Measurements from ENCODE around the gene GLI2. TPM values are rescaled to one million over a fixed set of nuclear protein-coding genes. Genes with fewer than 3 reads are reported as not detected.

The GLI2 gene
- total and polyA plus RNA-seq, 7 donors = 0.20 to 2.4 (median 0.66) TPM

- no peaks in the 10 kb centered on the region for H3K36me3 ChIP-seq (ENCODE audit: insufficient read depth in 1 of 2, low read depth in 1 of 2)
- WGBS, 3 donors = 60 to 83% (median 62%) methylated on average over 7 of the region's 7 CpGs
- DNase-seq = no peak
- TF ChIP-seq, protein P1, sequence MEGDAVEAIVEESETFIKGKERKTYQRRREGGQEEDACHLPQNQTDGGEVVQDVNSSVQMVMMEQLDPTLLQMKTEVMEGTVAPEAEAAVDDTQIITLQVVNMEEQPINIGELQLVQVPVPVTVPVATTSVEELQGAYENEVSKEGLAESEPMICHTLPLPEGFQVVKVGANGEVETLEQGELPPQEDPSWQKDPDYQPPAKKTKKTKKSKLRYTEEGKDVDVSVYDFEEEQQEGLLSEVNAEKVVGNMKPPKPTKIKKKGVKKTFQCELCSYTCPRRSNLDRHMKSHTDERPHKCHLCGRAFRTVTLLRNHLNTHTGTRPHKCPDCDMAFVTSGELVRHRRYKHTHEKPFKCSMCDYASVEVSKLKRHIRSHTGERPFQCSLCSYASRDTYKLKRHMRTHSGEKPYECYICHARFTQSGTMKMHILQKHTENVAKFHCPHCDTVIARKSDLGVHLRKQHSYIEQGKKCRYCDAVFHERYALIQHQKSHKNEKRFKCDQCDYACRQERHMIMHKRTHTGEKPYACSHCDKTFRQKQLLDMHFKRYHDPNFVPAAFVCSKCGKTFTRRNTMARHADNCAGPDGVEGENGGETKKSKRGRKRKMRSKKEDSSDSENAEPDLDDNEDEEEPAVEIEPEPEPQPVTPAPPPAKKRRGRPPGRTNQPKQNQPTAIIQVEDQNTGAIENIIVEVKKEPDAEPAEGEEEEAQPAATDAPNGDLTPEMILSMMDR (IDR thresholded peaks at IDR 0.05) = no peak
- H3K4me1 ChIP-seq = no peaks in the 10 kb centered on the region
- no peak overlapping the region for H3K4me3 ChIP-seq
- H3K9me3 ChIP-seq = no peaks in the 10 kb centered on the region
- no peak overlapping the region for H3K27ac ChIP-seq
- intact Hi-C loops (cut with DNase I) = no loop called here
- no peak for ATAC-seq
- peaks cover 0 to 19% (median 3%) of the 10 kb centered on the region in 3 donors for H3K27me3 ChIP-seq (ENCODE audit: insufficient read depth in 3 of 3, low read length in 2 of 3)
These were observed 12.0 kb downstream of the GLI2 start for GRCh38 chr2:120747706-120748105.

DNA sequence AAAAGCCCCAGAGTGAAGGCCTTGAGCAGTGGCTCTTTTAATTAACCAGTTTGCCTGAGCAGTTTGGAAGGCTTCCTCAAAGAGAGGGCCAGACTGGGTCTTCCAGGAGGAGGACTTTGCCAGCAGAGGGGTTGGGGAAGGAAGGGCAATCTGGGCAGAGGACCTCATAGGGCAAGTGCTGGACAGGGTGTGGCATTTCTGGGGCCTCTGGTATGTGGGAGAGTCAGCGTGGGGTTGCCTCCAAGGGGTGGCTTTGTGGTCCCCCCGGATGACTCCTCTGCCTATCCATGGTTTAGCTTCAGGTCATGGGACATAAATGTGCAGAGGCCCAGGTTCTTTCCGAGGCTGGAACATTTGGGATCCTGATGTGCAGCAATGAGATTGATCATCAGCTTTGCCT, 12.6 kb downstream of the GLI2 start:
- Histone ChIP-seq H3K4me1 (no peaks in the 10 kb centered on the region), H3K27ac (no peak overlapping the region), H3K9me3 (no peaks in the 10 kb centered on the region), H3K27me3 (ENCODE audit: insufficient read depth in 3 of 3, low read length in 2 of 3) (peaks cover 0 to 13% (median 3%) of the 10 kb centered on the region in 3 donors), H3K36me3 (ENCODE audit: insufficient read depth in 1 of 2, low read depth in 1 of 2) (no peaks in the 10 kb centered on the region), H3K4me3 (no peak overlapping the region)
- no peak for ATAC-seq
- 78 to 90% (median 81%) methylated on average over 3 of the region's 3 CpGs for WGBS, 3 donors
- intact Hi-C loops (cut with DNase I) = no loop called here
- DNase-seq = no peak
- TF ChIP-seq, protein P1 (IDR thresholded peaks at IDR 0.05) = no peak

DNA sequence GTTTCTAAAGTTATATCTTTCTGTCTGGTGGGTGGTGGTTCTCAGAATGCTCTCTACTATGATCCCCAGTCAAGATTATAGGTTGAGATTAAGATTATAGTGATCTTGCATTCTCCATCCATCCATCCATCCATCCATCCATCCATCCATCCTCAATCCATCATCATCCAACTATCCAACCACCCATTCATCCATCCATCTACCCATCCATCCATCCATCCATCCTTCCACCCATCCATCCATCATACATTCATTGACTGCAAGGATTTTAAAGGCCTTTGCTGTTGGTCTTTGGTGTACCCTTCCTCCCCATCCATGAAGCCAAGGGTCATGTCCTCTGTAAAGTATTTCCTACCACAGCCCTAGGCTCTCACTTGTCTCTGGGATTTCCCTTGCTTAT, 13.1 kb downstream of the GLI2 start:
- intact Hi-C loops (cut with DNase I) = no loop called here
- TF ChIP-seq, protein P1 (IDR thresholded peaks at IDR 0.05) = no peak

GRCh38 chr2:120749506-120750431, 14.1 kb downstream of the GLI2 start:
- TF ChIP-seq, protein P1 (IDR thresholded peaks at IDR 0.05) = no peak
- Histone ChIP-seq H3K4me1 (no peaks in the 10 kb centered on the region), H3K27me3 (ENCODE audit: insufficient read depth in 3 of 3, low read length in 2 of 3) (no peaks in the 10 kb centered on the region), H3K4me3 (no peak overlapping the region), H3K36me3 (ENCODE audit: insufficient read depth in 1 of 2, low read depth in 1 of 2) (no peaks in the 10 kb centered on the region), H3K27ac (no peak overlapping the region), H3K9me3 (no peaks in the 10 kb centered on the region)
- WGBS, 3 donors = 52 to 61% (median 58%) methylated on average over 11 of the region's 11 CpGs
- DNase-seq (no peak), ATAC-seq (peak in 3 of 4 donors; percentile 27 to 52 (median 31))
- intact Hi-C loops (cut with DNase I) = no loop called here

More for the DNA sequence above, 13.1 kb downstream of the GLI2 start:
- Histone ChIP-seq H3K4me3 (no peak overlapping the region), H3K4me1 (no peaks in the 10 kb centered on the region), H3K27ac (no peak overlapping the region), H3K36me3 (ENCODE audit: insufficient read depth in 1 of 2, low read depth in 1 of 2) (no peaks in the 10 kb centered on the region), H3K9me3 (no peaks in the 10 kb centered on the region), H3K27me3 (ENCODE audit: insufficient read depth in 3 of 3, low read length in 2 of 3) (peaks cover 0 to 10% (median 0%) of the 10 kb centered on the region in 3 donors)
- ATAC-seq = no peak
- no peak for DNase-seq
